Body of pancreas (tissue), 4 donors: Measurements from ENCODE around the gene THAP6.

Experiments
- CTCF ChIP-seq, 7 experiments: fragments of 450-650 bp in 4 of 7; fragments of 200-600 bp in 3 of 7; sonication (generic) in 3 of 7; IDR thresholded peaks; one replicate each; pipeline ENCODE4 v1.5.1; 2016 to 2019; ENCODE audit warnings: antibody characterized with exemption in 7 of 7
- POLR2A ChIP-seq, 3 donors: fragments of 450-650 bp; IDR thresholded peaks; one replicate each; pipeline ENCODE4 v1.6.1; 2016; ENCODE audit warnings: antibody characterized with exemption in 3 of 3, mild to moderate bottlenecking in 2 of 3

- TF ChIP-seq POLR2A (IDR thresholded peaks at IDR 0.05) (no peak), CTCF (IDR thresholded peaks at IDR 0.05) (no peak)
Observed at GRCh38 chr4:75477201-75477600, 37.1 kb upstream of the THAP6 start.
